Muscle layer of colon (tissue), 2 donors: ENCODE results near the gene KLK11.

Experiments used
- H3K27ac ChIP-seq: one replicate; pipeline ENCODE4 v1.7.0; 2013; ENCODE audit warnings: low read depth, mild to moderate bottlenecking, low read length, moderate library complexity
- H3K27me3 ChIP-seq, 2 donors: one replicate each; pipeline ENCODE4 v1.7.0; 2013; ENCODE audit warnings: low read length in 2 of 2, mild to moderate bottlenecking in 2 of 2; ENCODE audit not compliant: insufficient read depth in 2 of 2, control insufficient read depth in 1 of 2
- H3K36me3 ChIP-seq: one replicate; pipeline ENCODE4 v1.7.0; 2013; ENCODE audit warnings: mild to moderate bottlenecking, low read length; ENCODE audit not compliant: insufficient read depth
- H3K4me1 ChIP-seq: one replicate; pipeline ENCODE4 v1.7.0; 2013; ENCODE audit warnings: mild to moderate bottlenecking, low read length; ENCODE audit not compliant: insufficient read depth
- H3K4me3 ChIP-seq, 2 donors: one replicate each; pipeline ENCODE4 v1.7.0; 2013; ENCODE audit warnings: low read length in 2 of 2, low read depth in 1 of 2, mild to moderate bottlenecking in 1 of 2, moderate library complexity in 1 of 2
- H3K9ac ChIP-seq: one replicate; pipeline ENCODE4 v1.7.0; 2013; ENCODE audit warnings: low read length
- H3K9me3 ChIP-seq: one replicate; pipeline ENCODE4 v1.7.0; 2013; ENCODE audit warnings: mild to moderate bottlenecking, low read length
- donor health status: abdominal sarcoma.
- donor health status: Adenocarcinoma of cecum.

Gene KLK11

DNA sequence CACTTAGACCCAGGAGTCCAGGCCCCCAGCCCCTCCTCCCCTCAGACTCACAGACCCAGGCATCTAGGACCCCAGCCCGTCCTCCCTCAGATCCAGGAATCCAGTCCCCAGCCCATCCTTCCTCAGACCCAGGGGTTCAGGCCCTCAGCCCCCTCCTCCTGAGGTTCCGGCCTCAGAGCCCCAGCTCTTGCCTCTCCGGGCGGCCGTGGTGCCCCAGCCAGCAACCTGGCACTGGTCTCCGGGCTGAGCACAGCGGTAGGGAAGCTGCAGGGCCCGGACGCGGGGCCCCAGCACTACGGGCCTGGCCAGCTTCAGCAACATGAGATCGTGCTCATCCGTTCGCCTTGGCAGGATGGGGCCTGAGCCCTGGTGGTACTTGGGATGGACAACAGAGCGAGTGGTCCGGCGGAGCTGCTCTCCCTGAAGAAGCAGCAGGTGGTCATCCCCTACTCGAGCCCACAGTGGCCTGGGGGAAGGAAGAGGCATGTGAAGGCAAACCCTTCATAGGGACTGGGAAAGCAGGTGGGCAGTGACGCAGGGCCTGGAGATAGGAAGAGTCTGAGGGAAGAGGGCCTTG lies 10.6 kb downstream of the KLK11 start:
- no peaks in the 10 kb centered on the region for H3K36me3 ChIP-seq
- no peak overlapping the region for H3K9ac ChIP-seq
- H3K4me1 ChIP-seq = no peaks in the 10 kb centered on the region
- H3K27ac ChIP-seq = no peak overlapping the region
- H3K4me3 ChIP-seq = no peak overlapping the region
- peaks cover 14 to 62% of the 10 kb centered on the region in 2 donors for H3K27me3 ChIP-seq
- H3K9me3 ChIP-seq = no peaks in the 10 kb centered on the region

DNA sequence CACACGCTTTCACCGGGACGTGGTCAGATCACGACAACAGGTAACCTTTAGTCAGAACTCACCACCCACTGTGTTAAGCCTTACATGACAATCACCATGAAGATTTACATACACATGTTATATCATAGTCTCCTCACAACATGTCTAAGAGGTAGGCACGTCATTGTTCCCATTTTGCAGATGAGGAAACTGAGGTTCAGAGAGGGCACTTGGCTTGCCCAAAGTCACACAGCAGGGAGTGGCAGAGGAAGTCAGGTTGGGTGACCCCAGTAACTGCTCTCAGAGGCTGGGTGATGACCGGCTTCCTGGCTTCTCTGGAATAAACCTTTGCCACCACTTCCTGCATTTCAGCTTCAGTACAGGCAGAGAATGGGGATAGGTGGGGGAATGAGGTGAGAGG lies 12.2 kb downstream of the KLK11 start:
- no peak overlapping the region for H3K9ac ChIP-seq
- H3K27me3 ChIP-seq = peaks cover 14 to 58% of the 10 kb centered on the region in 2 donors

DNA sequence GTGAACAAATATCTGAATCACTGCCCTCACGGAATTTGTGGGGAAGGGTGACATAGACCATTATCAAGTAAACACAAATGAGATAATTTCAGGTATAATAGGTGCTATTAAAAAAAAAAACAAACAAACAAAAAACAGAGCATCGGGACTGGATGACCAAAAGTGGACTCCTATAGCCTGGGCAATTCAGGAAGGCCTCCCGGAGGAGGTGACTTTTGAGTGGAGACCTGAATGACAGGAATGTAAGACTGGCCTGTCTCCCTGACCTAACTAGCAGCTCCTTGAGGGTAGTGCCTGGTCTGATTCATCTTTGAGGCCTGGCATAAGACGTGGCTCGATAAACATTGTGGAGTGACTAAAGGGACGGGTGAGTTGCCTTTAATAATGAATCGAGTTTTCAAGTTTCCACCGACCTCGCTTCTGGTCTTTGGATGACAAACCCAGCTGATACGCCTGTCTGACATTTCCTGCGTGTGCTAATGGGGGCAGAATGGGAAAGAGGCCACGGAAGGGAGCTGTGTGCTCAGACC lies 13.7 kb downstream of the KLK11 start:
- Histone ChIP-seq H3K4me3 (no peak overlapping the region), H3K9ac (no peak overlapping the region), H3K36me3 (no peaks in the 10 kb centered on the region), H3K27me3 (peaks cover 14 to 44% of the 10 kb centered on the region in 2 donors), H3K9me3 (no peaks in the 10 kb centered on the region), H3K4me1 (no peaks in the 10 kb centered on the region), H3K27ac (no peak overlapping the region)

More for the DNA sequence above, 12.2 kb downstream of the KLK11 start:
- Histone ChIP-seq H3K27ac (no peak overlapping the region), H3K4me1 (no peaks in the 10 kb centered on the region), H3K4me3 (no peak overlapping the region), H3K9me3 (no peaks in the 10 kb centered on the region), H3K36me3 (no peaks in the 10 kb centered on the region)

DNA sequence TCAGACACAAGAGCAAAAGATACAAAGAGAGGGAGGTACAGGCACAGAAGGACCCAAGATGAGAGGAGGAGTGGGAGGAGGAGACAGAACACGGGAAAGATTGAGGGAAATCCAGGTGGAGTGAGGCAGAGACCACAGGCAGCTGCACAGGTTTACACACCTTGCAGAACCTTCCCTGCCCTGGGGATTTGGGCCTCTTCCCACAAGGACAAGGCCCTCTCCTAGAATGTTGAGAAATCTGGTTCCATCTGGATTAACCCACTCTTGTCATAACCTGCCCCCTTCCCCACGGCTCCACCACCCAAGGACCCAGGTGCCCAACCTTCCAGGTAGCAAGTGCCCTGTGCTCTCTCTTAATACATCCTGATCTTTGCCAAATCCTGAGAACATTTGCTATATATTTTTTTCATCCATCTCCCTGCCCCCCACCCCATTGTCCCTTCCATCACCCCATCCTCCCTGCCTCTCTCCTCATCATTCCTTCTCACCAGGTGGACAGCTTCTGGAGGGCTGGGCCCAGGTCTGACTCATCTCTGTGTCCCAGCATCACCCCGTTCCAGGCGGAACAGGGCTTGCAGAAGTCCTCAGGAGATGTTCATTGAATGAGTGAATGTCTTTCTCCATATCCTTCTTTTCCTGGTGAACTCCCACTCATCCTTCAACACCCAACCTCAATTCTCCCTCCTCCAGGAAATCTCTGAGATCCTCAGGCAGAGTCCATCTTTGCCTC lies 16.2 kb downstream of the KLK11 start:
- Histone ChIP-seq H3K9ac (no peak overlapping the region), H3K27ac (no peak overlapping the region), H3K4me1 (no peaks in the 10 kb centered on the region), H3K36me3 (no peaks in the 10 kb centered on the region), H3K9me3 (no peaks in the 10 kb centered on the region), H3K27me3 (peaks cover 4 to 27% of the 10 kb centered on the region in 2 donors), H3K4me3 (no peak overlapping the region)

DNA sequence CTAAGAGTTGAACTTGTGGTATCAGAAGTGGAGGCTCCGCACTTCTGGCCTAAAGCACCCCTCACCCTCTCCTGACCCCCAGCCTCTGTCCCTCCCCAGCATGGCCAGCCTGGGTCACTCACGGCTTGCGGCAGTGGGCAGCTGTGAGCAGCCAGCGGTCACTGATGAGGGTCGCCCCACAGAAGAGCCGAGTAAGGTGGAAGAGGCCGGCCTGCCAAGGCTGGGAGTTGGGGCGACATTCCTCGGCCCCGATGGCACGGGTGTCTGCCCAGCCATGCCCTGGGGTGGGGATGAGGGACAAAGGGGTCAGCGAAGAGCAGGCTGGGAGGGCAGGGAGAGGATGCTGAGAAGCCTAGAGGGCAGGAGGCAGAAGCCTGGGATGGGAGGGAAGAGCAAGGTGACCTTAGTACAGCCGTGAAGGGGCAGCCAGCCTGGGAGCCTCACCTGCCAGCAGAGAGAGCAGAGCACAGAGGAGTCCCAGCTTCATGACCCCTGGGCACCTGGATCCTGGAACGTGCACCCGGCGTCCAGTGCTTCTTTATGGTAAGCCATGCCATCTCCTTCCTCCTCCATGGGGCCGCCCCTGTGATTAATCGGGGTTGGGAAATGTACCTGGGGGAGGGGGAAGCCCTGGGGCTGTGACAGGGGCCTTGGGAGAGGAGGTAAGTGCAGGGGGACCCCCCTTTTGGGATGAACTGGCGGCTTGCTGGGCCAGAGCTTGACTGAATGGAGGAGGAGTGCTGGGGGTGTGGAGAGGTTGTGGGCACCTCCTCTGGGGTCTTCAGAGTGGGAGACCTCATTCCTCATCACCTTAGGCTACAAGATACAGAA lies 17.1 kb downstream of the KLK11 start:
- Histone ChIP-seq H3K4me3 (no peak overlapping the region), H3K27me3 (peaks cover 0 to 18% of the 10 kb centered on the region in 2 donors), H3K4me1 (no peaks in the 10 kb centered on the region), H3K9ac (no peak overlapping the region), H3K36me3 (no peaks in the 10 kb centered on the region), H3K27ac (no peak overlapping the region), H3K9me3 (no peaks in the 10 kb centered on the region)

DNA sequence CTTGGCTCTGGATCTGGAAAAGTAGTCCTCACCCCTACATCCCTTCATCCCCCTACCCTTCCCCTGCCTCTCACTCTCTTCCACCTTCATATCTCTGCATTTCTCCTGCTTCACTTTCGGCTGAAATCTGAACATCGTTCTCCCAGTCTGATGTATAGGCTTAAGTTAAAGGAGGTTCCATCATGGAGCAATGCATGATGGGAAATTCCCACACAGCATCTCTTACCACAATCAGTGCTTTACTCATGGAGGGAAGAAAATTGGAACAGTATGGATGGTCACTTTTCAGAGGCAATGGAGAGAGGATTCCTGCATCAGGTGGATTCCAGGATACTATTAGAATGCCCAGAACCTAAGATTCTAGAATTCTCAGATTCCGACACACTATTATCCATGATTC lies 18.9 kb downstream of the KLK11 start:
- Histone ChIP-seq H3K9ac (no peak overlapping the region), H3K27ac (no peak overlapping the region), H3K36me3 (no peaks in the 10 kb centered on the region), H3K4me3 (no peak overlapping the region), H3K4me1 (no peaks in the 10 kb centered on the region), H3K27me3 (peaks cover 2 to 23% of the 10 kb centered on the region in 2 donors), H3K9me3 (no peaks in the 10 kb centered on the region)

DNA sequence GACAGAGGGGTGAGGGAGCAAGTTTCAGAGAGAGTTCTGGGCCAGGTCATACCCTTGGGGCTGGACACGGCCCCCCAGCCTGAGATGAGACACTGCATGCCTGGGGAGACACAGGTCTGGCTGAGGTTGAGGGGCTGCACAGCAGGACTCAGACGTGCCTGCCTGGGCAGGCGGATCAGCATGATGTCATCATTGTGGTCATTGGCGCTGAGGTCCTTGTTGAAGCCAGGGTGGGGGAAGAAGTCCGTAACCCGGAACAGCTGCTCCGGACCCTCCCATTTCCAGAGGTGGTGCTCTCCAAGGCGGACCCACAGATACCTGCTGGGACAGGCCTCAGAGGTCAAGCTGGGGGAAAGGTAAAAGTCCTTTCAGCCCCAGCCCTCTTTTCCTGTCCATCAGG lies 20.0 kb downstream of the KLK11 start:
- Histone ChIP-seq H3K27ac (no peak overlapping the region), H3K36me3 (no peaks in the 10 kb centered on the region), H3K4me3 (no peak overlapping the region), H3K9me3 (no peaks in the 10 kb centered on the region), H3K27me3 (peaks cover 8 to 33% of the 10 kb centered on the region in 2 donors), H3K4me1 (no peaks in the 10 kb centered on the region), H3K9ac (no peak overlapping the region)

DNA sequence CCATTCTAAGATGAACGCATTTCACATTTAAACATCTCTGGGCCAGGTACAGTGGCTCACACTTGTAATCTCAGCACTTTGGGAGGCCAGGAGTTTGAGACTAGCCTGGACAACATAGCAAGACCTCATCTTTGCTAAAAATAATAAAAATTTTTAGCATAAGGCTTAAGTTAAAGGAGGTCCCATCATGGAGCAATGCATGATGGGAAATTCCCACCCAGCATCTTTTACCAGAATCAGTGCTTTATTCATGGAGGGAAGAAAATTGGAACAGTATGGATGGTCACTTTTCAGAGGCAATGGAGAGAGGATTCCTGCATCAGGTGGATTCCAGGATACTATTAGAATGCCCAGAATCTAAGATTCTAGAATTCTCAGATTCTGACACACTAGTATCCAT lies 21.2 kb downstream of the KLK11 start:
- no peaks in the 10 kb centered on the region for H3K4me1 ChIP-seq
- H3K9ac ChIP-seq = no peak overlapping the region
- no peak overlapping the region for H3K27ac ChIP-seq
- no peaks in the 10 kb centered on the region for H3K36me3 ChIP-seq
- no peaks in the 10 kb centered on the region for H3K9me3 ChIP-seq
- peaks cover 8 to 40% of the 10 kb centered on the region in 2 donors for H3K27me3 ChIP-seq
- no peak overlapping the region for H3K4me3 ChIP-seq

DNA sequence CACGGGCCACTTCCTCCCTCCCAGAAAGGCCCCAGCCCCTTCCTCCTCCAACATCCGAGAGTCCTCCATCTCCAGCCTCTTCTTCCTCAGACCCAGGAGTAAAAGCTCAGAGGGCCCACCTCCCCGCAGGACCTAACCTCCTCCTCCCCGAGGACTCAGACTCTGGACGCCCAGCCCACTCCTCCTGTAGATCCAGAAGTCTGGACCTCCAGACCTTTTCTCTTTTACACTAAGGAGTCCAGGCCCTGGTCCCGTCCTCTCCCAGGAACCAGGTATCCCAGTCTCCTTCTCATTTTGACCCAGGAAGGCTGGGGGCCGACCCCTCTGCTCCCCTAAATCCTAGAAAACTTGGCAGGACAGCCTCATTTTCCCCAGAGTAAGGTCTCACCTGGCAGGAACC lies 23.1 kb downstream of the KLK11 start:
- H3K4me1 ChIP-seq = no peaks in the 10 kb centered on the region
- H3K27me3 ChIP-seq = peaks cover 8 to 39% of the 10 kb centered on the region in 2 donors
- H3K27ac ChIP-seq = no peak overlapping the region
- H3K36me3 ChIP-seq = no peaks in the 10 kb centered on the region
- H3K9ac ChIP-seq = no peak overlapping the region
- no peaks in the 10 kb centered on the region for H3K9me3 ChIP-seq
- no peak overlapping the region for H3K4me3 ChIP-seq

DNA sequence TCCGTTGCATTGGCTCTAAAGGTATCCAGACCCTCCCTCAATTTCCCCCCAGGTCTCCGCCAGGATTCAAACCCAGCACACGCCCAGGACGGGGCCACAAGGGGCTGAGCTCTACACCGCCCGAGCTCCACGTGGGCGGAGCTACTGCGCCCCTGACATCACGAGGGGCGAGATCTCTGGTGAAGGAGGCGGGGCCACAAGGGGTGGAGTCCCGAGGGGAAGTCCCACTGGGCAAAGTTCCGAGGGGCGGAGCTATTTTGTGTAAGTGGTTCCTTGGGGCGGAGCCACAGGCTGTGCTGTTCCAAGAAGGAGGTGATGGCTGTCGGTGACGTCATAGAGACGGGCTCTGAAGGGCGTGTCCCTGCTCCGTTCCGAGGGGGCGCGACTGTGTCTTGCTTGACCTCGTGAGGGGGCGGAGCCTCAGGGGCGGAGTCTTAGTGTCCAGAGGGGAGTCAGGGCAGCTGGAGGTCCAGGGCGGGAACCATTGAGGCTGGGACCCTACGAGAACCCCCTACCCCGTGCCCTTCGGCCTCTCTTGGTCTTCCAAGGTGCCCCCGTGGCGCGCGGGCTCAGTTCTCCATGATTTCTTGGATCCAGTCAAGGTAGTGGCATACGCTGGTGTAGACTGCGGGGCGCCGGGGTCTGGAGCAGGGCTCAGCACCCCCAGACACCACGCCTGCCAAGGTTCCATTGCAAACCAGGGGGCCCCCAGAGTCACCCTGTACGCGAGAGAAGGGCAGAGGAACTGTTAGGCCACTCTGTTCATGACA lies 23.7 kb downstream of the KLK11 start:
- H3K27ac ChIP-seq = no peak overlapping the region
- H3K36me3 ChIP-seq = no peaks in the 10 kb centered on the region
- peaks cover 8 to 39% of the 10 kb centered on the region in 2 donors for H3K27me3 ChIP-seq
- H3K4me3 ChIP-seq = no peak overlapping the region
- H3K9me3 ChIP-seq = no peaks in the 10 kb centered on the region
- H3K9ac ChIP-seq = no peak overlapping the region
- H3K4me1 ChIP-seq = no peaks in the 10 kb centered on the region

DNA sequence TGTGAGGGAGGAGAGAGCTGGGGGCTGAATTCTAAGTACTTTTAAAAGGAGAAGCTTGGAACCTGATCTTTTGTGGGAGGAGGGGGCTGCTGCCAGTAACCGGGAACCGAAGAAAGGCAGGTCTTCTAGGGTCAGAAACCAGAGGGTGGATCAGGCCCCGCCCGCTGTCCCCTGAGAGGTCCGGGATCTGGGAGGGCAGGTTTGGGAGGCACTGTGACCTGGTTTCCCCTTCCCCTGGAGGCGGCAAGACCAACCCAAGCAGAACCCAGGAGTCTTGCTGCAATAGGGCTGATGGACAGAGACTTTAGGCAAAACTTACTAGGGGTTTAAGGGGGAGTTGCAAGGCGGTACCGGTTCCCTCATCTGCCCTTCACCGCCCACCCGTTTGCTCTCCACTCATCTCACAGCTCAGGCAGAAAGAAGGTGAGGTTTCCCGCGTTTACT lies 24.3 kb downstream of the KLK11 start:
- Histone ChIP-seq H3K4me1 (no peaks in the 10 kb centered on the region), H3K9me3 (no peaks in the 10 kb centered on the region), H3K36me3 (no peaks in the 10 kb centered on the region), H3K9ac (no peak overlapping the region), H3K4me3 (no peak overlapping the region), H3K27me3 (peaks cover 8 to 39% of the 10 kb centered on the region in 2 donors), H3K27ac (no peak overlapping the region)
